Mesendoderm (in vitro differentiated cells): ENCODE results near the gene ALDH1L1. TPM values are rescaled to one million over a fixed set of nuclear protein-coding genes. Genes with fewer than 3 reads are reported as not detected.

Source experiments
- DNase-seq: peaks from one replicate; pipeline ENCODE4 v3.0.0; 2013
- H2AK5ac ChIP-seq: 2 replicates; pipeline ENCODE4 v1.6.1; 2013; ENCODE audit warnings: low read length, inconsistent platforms
- H2BK120ac ChIP-seq: 2 replicates; pipeline ENCODE4 v1.6.1; 2013; ENCODE audit warnings: low read depth, mild to moderate bottlenecking, low read length, moderate library complexity, mixed read lengths
- H2BK15ac ChIP-seq: replicated peaks from 2 replicates; pipeline ENCODE4 v1.6.1; 2013; ENCODE audit warnings: low read depth, mild to moderate bottlenecking, moderate library complexity
- H2BK5ac ChIP-seq: 2 replicates; pipeline ENCODE4 v1.6.1; 2013; ENCODE audit warnings: low read length, inconsistent platforms
- H3K18ac ChIP-seq: 2 replicates; pipeline ENCODE4 v1.6.1; 2013; ENCODE audit warnings: mild to moderate bottlenecking, low read length, mixed read lengths
- H3K23ac ChIP-seq: one replicate; pipeline ENCODE4 v1.6.1; 2013; ENCODE audit warnings: low read length
- H3K27ac ChIP-seq: 2 replicates; pipeline ENCODE4 v1.5.1; 2013; ENCODE audit warnings: low read depth, mild to moderate bottlenecking, inconsistent platforms, low read length, moderate library complexity
- H3K27me3 ChIP-seq: 2 replicates; pipeline ENCODE4 v1.6.1; 2013; ENCODE audit warnings: low read length, control low read depth, mild to moderate bottlenecking, inconsistent platforms; ENCODE audit not compliant: insufficient read depth, poor library complexity
- H3K36me3 ChIP-seq: 2 replicates; pipeline ENCODE4 v1.6.1; 2013; ENCODE audit warnings: low read length, inconsistent platforms; ENCODE audit not compliant: control insufficient read depth, insufficient read depth
- H3K4ac ChIP-seq: one replicate; pipeline ENCODE4 v1.6.1; 2013; ENCODE audit warnings: low read depth, mild to moderate bottlenecking, low read length, moderate library complexity
- H3K4me1 ChIP-seq: 2 replicates; pipeline ENCODE4 v1.6.1; 2013; ENCODE audit warnings: low read depth, low read length, inconsistent platforms; ENCODE audit not compliant: control insufficient read depth
- H3K4me2 ChIP-seq: 2 replicates; pipeline ENCODE4 v1.6.1; 2013; ENCODE audit warnings: low read length
- H3K4me3 ChIP-seq: 2 replicates; pipeline ENCODE4 v1.5.1; 2013; ENCODE audit warnings: mild to moderate bottlenecking, low read length
- H3K56ac ChIP-seq: one replicate; pipeline ENCODE4 v1.6.1; 2013; ENCODE audit warnings: low read length
- H3K79me1 ChIP-seq: 2 replicates; pipeline ENCODE4 v1.6.1; 2013; ENCODE audit warnings: low read length, inconsistent platforms
- H3K79me2 ChIP-seq: 2 replicates; pipeline ENCODE4 v1.6.1; 2013; ENCODE audit warnings: mild to moderate bottlenecking, low read length; ENCODE audit not compliant: control insufficient read depth, insufficient read depth
- H3K9ac ChIP-seq: 2 replicates; pipeline ENCODE4 v1.6.1; 2013; ENCODE audit warnings: low read length, inconsistent platforms
- H4K5ac ChIP-seq: one replicate; pipeline ENCODE4 v1.6.1; 2013; ENCODE audit warnings: low read length
- H4K8ac ChIP-seq: one replicate; pipeline ENCODE4 v1.6.1; 2013; ENCODE audit warnings: low read depth, mild to moderate bottlenecking, control low read depth, low read length, moderate library complexity
- WGBS: extraction: QIAGEN DNeasy Blood & Tissue Kit; methylation state at CpG from one replicate; pipeline ENCODE4 v1.1.7; 2013; ENCODE audit warnings: low lambda C conversion rate, missing lambda C conversion rate; ENCODE audit not compliant: insufficient coverage; ENCODE audit errors: extremely low coverage; 5-methylcytosine and 5-hydroxymethylcytosine counted together
- small RNA-seq: library from polyadenylated mRNA; stranded (forward); fragments of <200 nt; extraction: miRNeasy Mini kit (QIAGEN cat#:217004); gene quantifications from one replicate; pipeline ENCODE3, GENCODE V24; 2013; ENCODE audit not compliant: insufficient read depth

The ALDH1L1 gene

DNA sequence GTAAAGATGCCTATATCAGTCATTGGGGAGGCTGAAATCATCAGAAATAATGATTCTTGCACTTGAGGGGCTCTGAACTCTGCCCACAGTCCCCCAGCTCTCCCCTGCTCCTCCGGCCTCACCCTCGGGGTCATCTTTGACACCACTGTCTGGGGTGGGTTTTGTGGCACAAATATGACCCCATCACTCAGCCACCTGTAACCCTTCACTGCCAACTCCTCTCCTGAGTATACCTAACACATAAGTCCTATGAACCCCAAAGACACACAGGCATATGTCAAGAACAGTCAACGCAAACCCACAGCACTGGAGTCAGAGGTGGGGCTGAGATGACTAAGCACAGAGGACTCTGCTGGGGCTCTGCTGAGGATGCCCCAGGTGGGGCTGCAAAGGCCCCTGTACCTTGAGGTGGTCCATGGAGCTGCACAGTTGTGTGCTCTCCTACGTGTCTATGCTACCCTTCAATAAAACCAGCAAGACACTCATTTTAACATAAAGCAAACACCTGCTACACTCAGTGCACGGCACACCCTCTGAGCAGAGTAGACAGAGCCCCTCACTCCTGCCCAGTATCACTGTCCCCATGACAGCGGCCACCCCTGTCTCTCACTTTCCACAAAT lies 126.3 kb downstream of the ALDH1L1 start:
- H4K8ac ChIP-seq = no peak overlapping the region
- H3K4me2 ChIP-seq = no peak overlapping the region
- H2BK15ac ChIP-seq = no peak overlapping the region
- no peak overlapping the region for H3K4ac ChIP-seq
- no peak overlapping the region for H3K56ac ChIP-seq
- H3K4me1 ChIP-seq = no peaks in the 10 kb centered on the region
- no peak overlapping the region for H3K23ac ChIP-seq
- H2BK120ac ChIP-seq = no peak overlapping the region
- H2AK5ac ChIP-seq = no peak overlapping the region
- H3K36me3 ChIP-seq = no peaks in the 10 kb centered on the region
- no peak overlapping the region for H3K4me3 ChIP-seq
- H3K9ac ChIP-seq = no peak overlapping the region
- no peak overlapping the region for H3K27ac ChIP-seq
- no peak overlapping the region for H3K18ac ChIP-seq
- H2BK5ac ChIP-seq = no peak overlapping the region
- no peaks in the 10 kb centered on the region for H3K79me2 ChIP-seq
- no peak overlapping the region for H4K5ac ChIP-seq
- no peak for DNase-seq
- no peaks in the 10 kb centered on the region for H3K27me3 ChIP-seq
- no peaks in the 10 kb centered on the region for H3K79me1 ChIP-seq
- no CpG with 5 or more reads among the region's 6 CpGs for WGBS

Small RNA genes lying within 50 kb of the gene (small RNA-seq; reads per million reads assigned to genes)
- gene RNU1-30P = not detected
